Measurements from ENCODE around the gene FAM135A. TPM values are rescaled to one million over a fixed set of nuclear protein-coding genes. Genes with fewer than 3 reads are reported as not detected.

The FAM135A gene
- total and polyA plus RNA-seq, 2 of the 13 experiments (the other 11 are each of a cell fraction or from before 2014, with no cell fraction given): 26.9 to 31.5 TPM

- TF ChIP-seq LRRFIP1 (CRISPR knock-in tag; conservative IDR thresholded peaks at IDR 0.05): no peak
- TF ChIP-seq SOX6 (IDR thresholded peaks at IDR 0.05): no peak
- no peak for TF ChIP-seq SOX6 (CRISPR knock-in tag; IDR thresholded peaks at IDR 0.05)
- no peak for TF ChIP-seq NFKB2 (CRISPR knock-in tag; IDR thresholded peaks at IDR 0.05; ENCODE audit: borderline replicate concordance)
- TF ChIP-seq, protein P1, sequence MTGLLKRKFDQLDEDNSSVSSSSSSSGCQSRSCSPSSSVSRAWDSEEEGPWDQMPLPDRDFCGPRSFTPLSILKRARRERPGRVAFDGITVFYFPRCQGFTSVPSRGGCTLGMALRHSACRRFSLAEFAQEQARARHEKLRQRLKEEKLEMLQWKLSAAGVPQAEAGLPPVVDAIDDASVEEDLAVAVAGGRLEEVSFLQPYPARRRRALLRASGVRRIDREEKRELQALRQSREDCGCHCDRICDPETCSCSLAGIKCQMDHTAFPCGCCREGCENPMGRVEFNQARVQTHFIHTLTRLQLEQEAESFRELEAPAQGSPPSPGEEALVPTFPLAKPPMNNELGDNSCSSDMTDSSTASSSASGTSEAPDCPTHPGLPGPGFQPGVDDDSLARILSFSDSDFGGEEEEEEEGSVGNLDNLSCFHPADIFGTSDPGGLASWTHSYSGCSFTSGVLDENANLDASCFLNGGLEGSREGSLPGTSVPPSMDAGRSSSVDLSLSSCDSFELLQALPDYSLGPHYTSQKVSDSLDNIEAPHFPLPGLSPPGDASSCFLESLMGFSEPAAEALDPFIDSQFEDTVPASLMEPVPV (CRISPR knock-in tag; IDR thresholded peaks at IDR 0.05): no peak
- no peak for TF ChIP-seq HMGXB4 (CRISPR knock-in tag; IDR thresholded peaks at IDR 0.05; ENCODE audit: borderline replicate concordance in 1 of 2, low read depth in 1 of 2)
- no peak for TF ChIP-seq EP300 (IDR thresholded peaks at IDR 0.05; ENCODE audit: low read depth in 2 of 2, low read length in 2 of 2)
- TF ChIP-seq EP300 (CRISPR knock-in tag; IDR thresholded peaks at IDR 0.05; ENCODE audit: borderline replicate concordance): no peak
- TF ChIP-seq RAD51 (IDR thresholded peaks at IDR 0.05; ENCODE audit: borderline replicate concordance): no peak
- TF ChIP-seq RBAK (CRISPR knock-in tag; IDR thresholded peaks at IDR 0.05): no peak
- TF ChIP-seq RAD21 (CRISPR knock-in tag; IDR thresholded peaks at IDR 0.05): no peak
- TF ChIP-seq SSRP1 (CRISPR knock-in tag; IDR thresholded peaks at IDR 0.05): no peak
- TF ChIP-seq, protein P2, sequence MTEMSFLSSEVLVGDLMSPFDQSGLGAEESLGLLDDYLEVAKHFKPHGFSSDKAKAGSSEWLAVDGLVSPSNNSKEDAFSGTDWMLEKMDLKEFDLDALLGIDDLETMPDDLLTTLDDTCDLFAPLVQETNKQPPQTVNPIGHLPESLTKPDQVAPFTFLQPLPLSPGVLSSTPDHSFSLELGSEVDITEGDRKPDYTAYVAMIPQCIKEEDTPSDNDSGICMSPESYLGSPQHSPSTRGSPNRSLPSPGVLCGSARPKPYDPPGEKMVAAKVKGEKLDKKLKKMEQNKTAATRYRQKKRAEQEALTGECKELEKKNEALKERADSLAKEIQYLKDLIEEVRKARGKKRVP (CRISPR knock-in tag; IDR thresholded peaks at IDR 0.05): no peak
- TF ChIP-seq GABPB1 (CRISPR knock-in tag; IDR thresholded peaks at IDR 0.05): no peak
- no peak for TF ChIP-seq ZNF615 (CRISPR knock-in tag; IDR thresholded peaks at IDR 0.05; ENCODE audit: borderline replicate concordance)
- POLR2A ChIA-PET: no interaction called here
- Histone ChIP-seq H3K27me3 (ENCODE audit: control insufficient read depth in 1 of 2, insufficient read depth in 2 of 2, low read length in 2 of 2) (no peaks in the 10 kb centered on the region), H3K79me2 (ENCODE audit: insufficient read depth, low read length) (no peaks in the 10 kb centered on the region), H3K9me3 (ENCODE audit: low read length) (no peaks in the 10 kb centered on the region), H4K20me1 (ENCODE audit: insufficient read depth, low read length) (no peaks in the 10 kb centered on the region), H3K9ac (ENCODE audit: insufficient read depth, low read depth, low read length) (no peak overlapping the region), H3K4me3 (replicated peaks in 1 of 3; ENCODE audit: insufficient read depth in 1 of 3, low read depth in 2 of 3, low read length in 3 of 3) (no peak overlapping the region), H2AFZ (ENCODE audit: low read length) (no peak overlapping the region), H3K36me3 (replicated peaks in 1 of 2; ENCODE audit: control insufficient read depth in 1 of 2, insufficient read depth in 2 of 2, low read length in 2 of 2) (peaks cover 2 to 22% of the 10 kb centered on the region in 2 experiments; a peak in 2 of 5 replicates), H3K27ac (ENCODE audit: extremely low read length, insufficient read depth, low read length) (no peak overlapping the region), H3K4me2 (ENCODE audit: low read depth, low read length) (no peak overlapping the region), H3K4me1 (ENCODE audit: insufficient read depth, low read length) (no peaks in the 10 kb centered on the region)
- DNase-seq (ENCODE audit: low spot score) (no peak), FAIRE-seq (no peak), ATAC-seq (no peak)
- CTCF ChIA-PET (ENCODE audit: low intra/inter-chr PET ratio, low total read pairs): no interaction called here
- intact Hi-C loops (cut with micrococcal nuclease; ENCODE audit: unreplicated experiment) (no loop called here), in situ Hi-C loops (cut with HindIII; ENCODE audit: extremely low pct_ligation_motif_present, low pct_unique_long_range_greater_than_20kb) (no loop called here)
- 100% methylated on average over 2 of the region's 2 CpGs for WGBS (ENCODE audit: low lambda C conversion rate)
- BruUV-seq (replicated peaks): no TSS peak
Measured at GRCh38 chr6:70445001-70445400, 31.7 kb downstream of the FAM135A start.
